Stimulated activated CD8-positive, alpha-beta memory T cell treated with anti-CD3 and anti-CD28 coated beads, Interleukin-4, amount 100 ng/mL, for 4 hours (primary cell): ENCODE results near the gene MORN1.
A peak's percentile ranks its signal among the peaks of the same experiment; 100 is the strongest.

Experiments
- DNase-seq, 2 donors: peaks; one replicate each; pipeline ENCODE4 v3.0.0-alpha.2; 2020; ENCODE audit warnings: low read depth in 2 of 2, low spot score in 1 of 2

Gene MORN1

GRCh38 chr1:2320760-2321667 lies 70.3 kb downstream of the MORN1 start:
- DNase-seq = no peak

- no peak for DNase-seq
Observed at GRCh38 chr1:2320006-2320405, 71.3 kb downstream of the MORN1 start.

- DNase-seq = no peak
Observed at GRCh38 chr1:2319291-2319690, 72.1 kb downstream of the MORN1 start.

- DNase-seq = no peak
Observed at GRCh38 chr1:2318314-2319278, 72.8 kb downstream of the MORN1 start.

GRCh38 chr1:2317230-2318065 lies 73.9 kb downstream of the MORN1 start:
- DNase-seq = no peak

- no peak for DNase-seq
Observed at GRCh38 chr1:2316451-2316961, 74.8 kb downstream of the MORN1 start.

GRCh38 chr1:2315674-2316450 lies 75.5 kb downstream of the MORN1 start:
- DNase-seq = no peak

GRCh38 chr1:2314803-2315673 lies 76.3 kb downstream of the MORN1 start:
- peak; percentile 35 to 40 for DNase-seq

GRCh38 chr1:2314273-2314802 lies 77.0 kb downstream of the MORN1 start:
- no peak for DNase-seq

GRCh38 chr1:2313651-2314261 lies 77.6 kb downstream of the MORN1 start:
- DNase-seq = no peak

GRCh38 chr1:2312515-2313301 lies 78.6 kb downstream of the MORN1 start:
- no peak for DNase-seq

GRCh38 chr1:2312160-2312514 lies 79.2 kb downstream of the MORN1 start:
- DNase-seq = no peak

- peak in 1 of 2 donors; percentile 34 for DNase-seq
Observed at GRCh38 chr1:2311184-2312032, 79.9 kb downstream of the MORN1 start.

GRCh38 chr1:2310332-2311183 lies 80.8 kb downstream of the MORN1 start:
- no peak for DNase-seq

- DNase-seq = no peak
Observed at GRCh38 chr1:2308844-2309243, 82.5 kb downstream of the MORN1 start.

GRCh38 chr1:2307972-2308371 lies 83.4 kb downstream of the MORN1 start:
- no peak for DNase-seq
